ENCODE data around the gene THNSL1. TPM values are rescaled to one million over a fixed set of nuclear protein-coding genes. Genes with fewer than 3 reads are reported as not detected.

THNSL1 gene
- total RNA-seq, 1 experiment from 2014 or later: 3.0 TPM

- no TSS peak for BruUV-seq (replicated peaks)
- Histone ChIP-seq H3K36me3 (ENCODE audit: control insufficient read depth, insufficient read depth, low read length) (no peaks in the 10 kb centered on the region), H3K9me3 (ENCODE audit: control insufficient read depth, insufficient read depth, low read depth, low read length) (no peaks in the 10 kb centered on the region), H3K4me1 (ENCODE audit: control insufficient read depth, insufficient read depth, low read length) (no peaks in the 10 kb centered on the region; the same call in 1 of the 2 replicates), H3K4me3 (ENCODE audit: low read depth in 2 of 2, low read length in 2 of 2) (no peak overlapping the region), H3K27ac (ENCODE audit: low read length) (no peak overlapping the region), H3K27me3 (ENCODE audit: control insufficient read depth, insufficient read depth, low read length) (no peaks in the 10 kb centered on the region)
- intact Hi-C loops (cut with micrococcal nuclease; ENCODE audit: unreplicated experiment) (no loop called here), in situ Hi-C loops (cut with HindIII; ENCODE audit: low pct_unique_long_range_greater_than_20kb, low sequenced_read_pairs) (no loop called here)
- CTCF ChIA-PET: no interaction called here
- no peak for DNase-seq (ENCODE audit: low read depth, low spot score)
- POLR2A ChIA-PET: no interaction called here
- no peak for TF ChIP-seq POLR2AphosphoS5 (IDR thresholded peaks at IDR 0.05; ENCODE audit: low read depth, low read length)
- TF ChIP-seq, protein P1, sequence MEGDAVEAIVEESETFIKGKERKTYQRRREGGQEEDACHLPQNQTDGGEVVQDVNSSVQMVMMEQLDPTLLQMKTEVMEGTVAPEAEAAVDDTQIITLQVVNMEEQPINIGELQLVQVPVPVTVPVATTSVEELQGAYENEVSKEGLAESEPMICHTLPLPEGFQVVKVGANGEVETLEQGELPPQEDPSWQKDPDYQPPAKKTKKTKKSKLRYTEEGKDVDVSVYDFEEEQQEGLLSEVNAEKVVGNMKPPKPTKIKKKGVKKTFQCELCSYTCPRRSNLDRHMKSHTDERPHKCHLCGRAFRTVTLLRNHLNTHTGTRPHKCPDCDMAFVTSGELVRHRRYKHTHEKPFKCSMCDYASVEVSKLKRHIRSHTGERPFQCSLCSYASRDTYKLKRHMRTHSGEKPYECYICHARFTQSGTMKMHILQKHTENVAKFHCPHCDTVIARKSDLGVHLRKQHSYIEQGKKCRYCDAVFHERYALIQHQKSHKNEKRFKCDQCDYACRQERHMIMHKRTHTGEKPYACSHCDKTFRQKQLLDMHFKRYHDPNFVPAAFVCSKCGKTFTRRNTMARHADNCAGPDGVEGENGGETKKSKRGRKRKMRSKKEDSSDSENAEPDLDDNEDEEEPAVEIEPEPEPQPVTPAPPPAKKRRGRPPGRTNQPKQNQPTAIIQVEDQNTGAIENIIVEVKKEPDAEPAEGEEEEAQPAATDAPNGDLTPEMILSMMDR (IDR thresholded peaks at IDR 0.05): no peak
- no peak for TF ChIP-seq TCF7L2 (IDR thresholded peaks at IDR 0.05; ENCODE audit: low read depth, low read length)
- TF ChIP-seq SIN3A (IDR thresholded peaks at IDR 0.05; ENCODE audit: borderline replicate concordance, insufficient read depth, low read depth, low read length): no peak
- TF ChIP-seq, protein P2, sequence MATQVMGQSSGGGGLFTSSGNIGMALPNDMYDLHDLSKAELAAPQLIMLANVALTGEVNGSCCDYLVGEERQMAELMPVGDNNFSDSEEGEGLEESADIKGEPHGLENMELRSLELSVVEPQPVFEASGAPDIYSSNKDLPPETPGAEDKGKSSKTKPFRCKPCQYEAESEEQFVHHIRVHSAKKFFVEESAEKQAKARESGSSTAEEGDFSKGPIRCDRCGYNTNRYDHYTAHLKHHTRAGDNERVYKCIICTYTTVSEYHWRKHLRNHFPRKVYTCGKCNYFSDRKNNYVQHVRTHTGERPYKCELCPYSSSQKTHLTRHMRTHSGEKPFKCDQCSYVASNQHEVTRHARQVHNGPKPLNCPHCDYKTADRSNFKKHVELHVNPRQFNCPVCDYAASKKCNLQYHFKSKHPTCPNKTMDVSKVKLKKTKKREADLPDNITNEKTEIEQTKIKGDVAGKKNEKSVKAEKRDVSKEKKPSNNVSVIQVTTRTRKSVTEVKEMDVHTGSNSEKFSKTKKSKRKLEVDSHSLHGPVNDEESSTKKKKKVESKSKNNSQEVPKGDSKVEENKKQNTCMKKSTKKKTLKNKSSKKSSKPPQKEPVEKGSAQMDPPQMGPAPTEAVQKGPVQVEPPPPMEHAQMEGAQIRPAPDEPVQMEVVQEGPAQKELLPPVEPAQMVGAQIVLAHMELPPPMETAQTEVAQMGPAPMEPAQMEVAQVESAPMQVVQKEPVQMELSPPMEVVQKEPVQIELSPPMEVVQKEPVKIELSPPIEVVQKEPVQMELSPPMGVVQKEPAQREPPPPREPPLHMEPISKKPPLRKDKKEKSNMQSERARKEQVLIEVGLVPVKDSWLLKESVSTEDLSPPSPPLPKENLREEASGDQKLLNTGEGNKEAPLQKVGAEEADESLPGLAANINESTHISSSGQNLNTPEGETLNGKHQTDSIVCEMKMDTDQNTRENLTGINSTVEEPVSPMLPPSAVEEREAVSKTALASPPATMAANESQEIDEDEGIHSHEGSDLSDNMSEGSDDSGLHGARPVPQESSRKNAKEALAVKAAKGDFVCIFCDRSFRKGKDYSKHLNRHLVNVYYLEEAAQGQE (IDR thresholded peaks at IDR 0.05; ENCODE audit: insufficient read depth in 1 of 2, low read depth in 2 of 2, low read length in 1 of 2): no peak
- ATAC-seq: no peak
Observed at GRCh38 chr10:25075825-25076224, 59.4 kb downstream of the THNSL1 start.

Other genes with a start within 250 kb of the THNSL1 start
- 3.0 TPM for gene PRTFDC1, start 64.0 kb upstream of the THNSL1 start, total RNA-seq (2021; ENCODE audit: unreplicated experiment)
- gene ENKUR, start 454 bp upstream of the THNSL1 start, total RNA-seq (2021; ENCODE audit: unreplicated experiment): 0.13 TPM
- gene GPR158, start 158.4 kb downstream of the THNSL1 start, total RNA-seq (2021; ENCODE audit: unreplicated experiment): 0.64 TPM

Measured in Panc1 (cell line).